WTC11 (cell line): Measurements from ENCODE around the gene GAS1. TPM values are rescaled to one million over a fixed set of nuclear protein-coding genes. Genes with fewer than 3 reads are reported as not detected.

Experiments used
- CBFB ChIP-seq: sonication (generic); formaldehyde crosslinking; IDR thresholded peaks from 2 replicates; pipeline ENCODE4 v1.8.1; 2022; ENCODE audit warnings: mild to moderate bottlenecking, low read depth, missing genetic modification reagents
- ESRRA ChIP-seq: sonication (generic); formaldehyde crosslinking; IDR thresholded peaks from 2 replicates; pipeline ENCODE4 v1.8.1; 2022; ENCODE audit warnings: mild to moderate bottlenecking, missing genetic modification reagents, borderline replicate concordance
- ETV6 ChIP-seq: sonication (generic); formaldehyde crosslinking; IDR thresholded peaks from 2 replicates; pipeline ENCODE4 v1.8.1; 2022; ENCODE audit warnings: mild to moderate bottlenecking, missing genetic modification reagents
- FOXK1 ChIP-seq: sonication (generic); formaldehyde crosslinking; IDR thresholded peaks from 2 replicates; pipeline ENCODE4 v1.8.0; 2022; ENCODE audit warnings: mild to moderate bottlenecking, moderate library complexity, missing genetic modification reagents
- IRF2 ChIP-seq: sonication (generic); formaldehyde crosslinking; IDR thresholded peaks from 2 replicates; pipeline ENCODE4 v1.8.0; 2022; ENCODE audit warnings: low read depth, missing genetic modification reagents, borderline replicate concordance
- MYBL2 ChIP-seq: sonication (generic); formaldehyde crosslinking; IDR thresholded peaks from 2 replicates; pipeline ENCODE4 v1.8.1; 2023; ENCODE audit warnings: mild to moderate bottlenecking, moderate library complexity, missing genetic modification reagents
- TEAD1 ChIP-seq: sonication (generic); formaldehyde crosslinking; IDR thresholded peaks from 2 replicates; pipeline ENCODE4 v1.8.0; 2022; ENCODE audit warnings: mild to moderate bottlenecking, missing genetic modification reagents
- ZBTB21 ChIP-seq: sonication (generic); formaldehyde crosslinking; IDR thresholded peaks from 2 replicates; pipeline ENCODE4 v1.8.1; 2023; ENCODE audit warnings: mild to moderate bottlenecking, missing genetic modification reagents, borderline replicate concordance
- ZNF138 ChIP-seq: sonication (generic); formaldehyde crosslinking; conservative IDR thresholded peaks from 2 replicates; pipeline ENCODE4 v1.8.1; 2022; ENCODE audit warnings: mild to moderate bottlenecking, moderate library complexity, missing genetic modification reagents
- ZNF263 ChIP-seq: sonication (generic); formaldehyde crosslinking; IDR thresholded peaks from 2 replicates; pipeline ENCODE4 v1.8.1; 2022; ENCODE audit warnings: low read depth, mild to moderate bottlenecking, moderate library complexity, missing genetic modification reagents
- ZNF423 ChIP-seq: fragments of 250-450 bp; sonication (Bioruptor Pico); IDR thresholded peaks from 2 replicates; pipeline ENCODE4 v2.1.2; 2022; ENCODE audit warnings: mild to moderate bottlenecking, moderate library complexity
- total RNA-seq: library from RNA; stranded (reverse); gene quantifications from 3 replicates; pipeline ENCODE4 v1.2.3, GENCODE V29; 2021
- TF ChIP-seq, protein P1 (sequence below): fragments of 250-450 bp; sonication (Bioruptor Pico); conservative IDR thresholded peaks from 2 replicates; pipeline ENCODE4 v1.9.0; 2021; ENCODE audit warnings: mild to moderate bottlenecking
- TF ChIP-seq, protein P2 (sequence below): sonication (generic); formaldehyde crosslinking; IDR thresholded peaks from 2 replicates; pipeline ENCODE4 v1.8.1; 2023; ENCODE audit warnings: mild to moderate bottlenecking, moderate library complexity, missing genetic modification reagents
- TF ChIP-seq, protein P3 (sequence below): sonication (generic); formaldehyde crosslinking; IDR thresholded peaks from 2 replicates; pipeline ENCODE4 v1.8.0; 2023; ENCODE audit warnings: missing genetic modification reagents
- TF ChIP-seq, protein P4 (sequence below): sonication (generic); formaldehyde crosslinking; IDR thresholded peaks from 2 replicates; pipeline ENCODE4 v1.8.1; 2023; ENCODE audit warnings: mild to moderate bottlenecking, missing genetic modification reagents
- TF ChIP-seq, protein P5 (sequence below): sonication (generic); formaldehyde crosslinking; IDR thresholded peaks from 2 replicates; pipeline ENCODE4 v1.8.0; 2023; ENCODE audit warnings: missing genetic modification reagents, mild to moderate bottlenecking, borderline replicate concordance
- TF ChIP-seq, protein P6 (sequence below): sonication (generic); formaldehyde crosslinking; IDR thresholded peaks from 2 replicates; pipeline ENCODE4 v1.8.0; 2022; ENCODE audit warnings: mild to moderate bottlenecking, missing genetic modification reagents
- TF ChIP-seq, protein P7 (sequence below): sonication (generic); formaldehyde crosslinking; conservative IDR thresholded peaks from 2 replicates; pipeline ENCODE4 v1.8.1; 2022; ENCODE audit warnings: mild to moderate bottlenecking, missing genetic modification reagents
- TF ChIP-seq, protein P8 (sequence below): sonication (generic); formaldehyde crosslinking; IDR thresholded peaks from 2 replicates; pipeline ENCODE4 v1.8.0; 2022; ENCODE audit warnings: mild to moderate bottlenecking, missing genetic modification reagents
- TF ChIP-seq, protein P9 (sequence below): sonication (generic); formaldehyde crosslinking; IDR thresholded peaks from 2 replicates; pipeline ENCODE4 v1.8.1; 2022; ENCODE audit warnings: low read depth, missing genetic modification reagents, borderline replicate concordance
- TF ChIP-seq, protein P10 (sequence below): sonication (generic); formaldehyde crosslinking; IDR thresholded peaks from 2 replicates; pipeline ENCODE4 v1.8.0; 2022; ENCODE audit warnings: mild to moderate bottlenecking, missing genetic modification reagents

The GAS1 gene
- total RNA-seq, 1 experiment from 2014 or later = 5.0 TPM

DNA sequence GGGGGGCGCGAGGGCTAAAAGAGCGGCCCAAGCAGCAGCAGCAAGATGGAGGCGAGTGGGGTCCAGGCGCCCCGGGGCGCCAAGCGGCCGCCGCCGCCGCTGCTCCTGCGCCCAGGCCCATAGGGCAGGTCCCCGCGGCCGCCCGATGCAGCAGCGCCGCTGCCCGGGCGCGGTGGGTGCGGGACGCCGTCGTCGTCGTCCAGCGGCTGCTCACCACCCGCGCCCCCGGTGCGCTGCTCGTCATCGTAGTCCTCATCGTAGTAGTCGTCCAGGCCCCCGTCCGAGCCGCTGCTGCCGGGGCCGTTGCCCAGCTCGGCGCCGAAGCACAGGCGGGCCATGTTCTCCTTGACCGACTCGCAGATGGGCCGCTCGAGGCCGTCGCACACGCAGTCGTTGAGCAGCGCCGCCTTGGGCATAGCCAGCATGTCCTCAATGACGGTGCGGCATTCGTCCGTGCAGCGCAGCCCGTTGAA, 1.5 kb downstream of the GAS1 start (continued):
- TF ChIP-seq ETV6 (CRISPR knock-in tag) = no peak
- no peak; the same call in 1 of the 2 replicates for TF ChIP-seq FOXK1 (CRISPR knock-in tag)
- no peak for TF ChIP-seq MYBL2 (CRISPR knock-in tag)
- TF ChIP-seq, protein P1, sequence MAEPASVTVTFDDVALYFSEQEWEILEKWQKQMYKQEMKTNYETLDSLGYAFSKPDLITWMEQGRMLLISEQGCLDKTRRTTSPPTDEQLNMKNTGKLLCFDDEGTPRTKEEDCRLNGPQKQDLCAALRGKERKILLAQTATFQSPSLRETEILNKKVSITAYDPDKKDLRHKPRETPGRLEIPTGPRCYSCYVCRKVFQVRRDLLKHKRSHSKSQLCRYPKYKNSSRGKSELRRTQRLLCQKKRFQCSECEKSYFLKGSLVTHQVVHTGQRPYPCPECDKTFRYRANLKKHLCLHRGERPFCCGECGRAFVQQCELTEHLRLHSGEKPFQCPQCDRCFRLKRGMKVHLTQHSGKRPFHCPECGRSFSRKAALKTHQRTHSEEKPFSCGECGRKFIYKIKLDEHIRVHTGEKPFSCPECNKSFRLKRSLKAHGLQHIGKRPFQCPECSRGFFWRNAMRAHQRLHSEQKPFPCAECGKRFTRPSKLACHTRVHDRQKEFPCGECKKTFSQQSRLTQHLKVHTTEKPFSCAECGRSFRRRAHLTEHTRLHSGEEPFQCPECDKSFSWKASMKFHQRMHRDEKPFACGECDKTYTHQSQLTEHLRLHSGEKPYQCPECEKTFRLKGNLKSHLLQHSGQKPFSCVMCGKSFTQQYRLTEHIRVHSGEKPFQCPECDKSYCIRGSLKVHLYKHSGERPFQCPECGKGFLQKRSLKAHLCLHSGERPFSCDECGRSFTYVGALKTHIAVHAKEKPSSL (CRISPR knock-in tag) = no peak
- TF ChIP-seq, protein P2, sequence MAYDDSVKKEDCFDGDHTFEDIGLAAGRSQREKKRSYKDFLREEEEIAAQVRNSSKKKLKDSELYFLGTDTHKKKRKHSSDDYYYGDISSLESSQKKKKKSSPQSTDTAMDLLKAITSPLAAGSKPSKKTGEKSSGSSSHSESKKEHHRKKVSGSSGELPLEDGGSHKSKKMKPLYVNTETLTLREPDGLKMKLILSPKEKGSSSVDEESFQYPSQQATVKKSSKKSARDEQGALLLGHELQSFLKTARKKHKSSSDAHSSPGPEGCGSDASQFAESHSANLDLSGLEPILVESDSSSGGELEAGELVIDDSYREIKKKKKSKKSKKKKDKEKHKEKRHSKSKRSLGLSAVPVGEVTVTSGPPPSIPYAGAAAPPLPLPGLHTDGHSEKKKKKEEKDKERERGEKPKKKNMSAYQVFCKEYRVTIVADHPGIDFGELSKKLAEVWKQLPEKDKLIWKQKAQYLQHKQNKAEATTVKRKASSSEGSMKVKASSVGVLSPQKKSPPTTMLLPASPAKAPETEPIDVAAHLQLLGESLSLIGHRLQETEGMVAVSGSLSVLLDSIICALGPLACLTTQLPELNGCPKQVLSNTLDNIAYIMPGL (CRISPR knock-in tag) = peak; percentile 67; the same call in 1 of the 2 replicates
- TF ChIP-seq, protein P3, sequence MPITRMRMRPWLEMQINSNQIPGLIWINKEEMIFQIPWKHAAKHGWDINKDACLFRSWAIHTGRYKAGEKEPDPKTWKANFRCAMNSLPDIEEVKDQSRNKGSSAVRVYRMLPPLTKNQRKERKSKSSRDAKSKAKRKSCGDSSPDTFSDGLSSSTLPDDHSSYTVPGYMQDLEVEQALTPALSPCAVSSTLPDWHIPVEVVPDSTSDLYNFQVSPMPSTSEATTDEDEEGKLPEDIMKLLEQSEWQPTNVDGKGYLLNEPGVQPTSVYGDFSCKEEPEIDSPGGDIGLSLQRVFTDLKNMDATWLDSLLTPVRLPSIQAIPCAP = no peak
- TF ChIP-seq, protein P4, sequence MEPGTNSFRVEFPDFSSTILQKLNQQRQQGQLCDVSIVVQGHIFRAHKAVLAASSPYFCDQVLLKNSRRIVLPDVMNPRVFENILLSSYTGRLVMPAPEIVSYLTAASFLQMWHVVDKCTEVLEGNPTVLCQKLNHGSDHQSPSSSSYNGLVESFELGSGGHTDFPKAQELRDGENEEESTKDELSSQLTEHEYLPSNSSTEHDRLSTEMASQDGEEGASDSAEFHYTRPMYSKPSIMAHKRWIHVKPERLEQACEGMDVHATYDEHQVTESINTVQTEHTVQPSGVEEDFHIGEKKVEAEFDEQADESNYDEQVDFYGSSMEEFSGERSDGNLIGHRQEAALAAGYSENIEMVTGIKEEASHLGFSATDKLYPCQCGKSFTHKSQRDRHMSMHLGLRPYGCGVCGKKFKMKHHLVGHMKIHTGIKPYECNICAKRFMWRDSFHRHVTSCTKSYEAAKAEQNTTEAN (CRISPR knock-in tag) = no peak
- TF ChIP-seq, protein P5, sequence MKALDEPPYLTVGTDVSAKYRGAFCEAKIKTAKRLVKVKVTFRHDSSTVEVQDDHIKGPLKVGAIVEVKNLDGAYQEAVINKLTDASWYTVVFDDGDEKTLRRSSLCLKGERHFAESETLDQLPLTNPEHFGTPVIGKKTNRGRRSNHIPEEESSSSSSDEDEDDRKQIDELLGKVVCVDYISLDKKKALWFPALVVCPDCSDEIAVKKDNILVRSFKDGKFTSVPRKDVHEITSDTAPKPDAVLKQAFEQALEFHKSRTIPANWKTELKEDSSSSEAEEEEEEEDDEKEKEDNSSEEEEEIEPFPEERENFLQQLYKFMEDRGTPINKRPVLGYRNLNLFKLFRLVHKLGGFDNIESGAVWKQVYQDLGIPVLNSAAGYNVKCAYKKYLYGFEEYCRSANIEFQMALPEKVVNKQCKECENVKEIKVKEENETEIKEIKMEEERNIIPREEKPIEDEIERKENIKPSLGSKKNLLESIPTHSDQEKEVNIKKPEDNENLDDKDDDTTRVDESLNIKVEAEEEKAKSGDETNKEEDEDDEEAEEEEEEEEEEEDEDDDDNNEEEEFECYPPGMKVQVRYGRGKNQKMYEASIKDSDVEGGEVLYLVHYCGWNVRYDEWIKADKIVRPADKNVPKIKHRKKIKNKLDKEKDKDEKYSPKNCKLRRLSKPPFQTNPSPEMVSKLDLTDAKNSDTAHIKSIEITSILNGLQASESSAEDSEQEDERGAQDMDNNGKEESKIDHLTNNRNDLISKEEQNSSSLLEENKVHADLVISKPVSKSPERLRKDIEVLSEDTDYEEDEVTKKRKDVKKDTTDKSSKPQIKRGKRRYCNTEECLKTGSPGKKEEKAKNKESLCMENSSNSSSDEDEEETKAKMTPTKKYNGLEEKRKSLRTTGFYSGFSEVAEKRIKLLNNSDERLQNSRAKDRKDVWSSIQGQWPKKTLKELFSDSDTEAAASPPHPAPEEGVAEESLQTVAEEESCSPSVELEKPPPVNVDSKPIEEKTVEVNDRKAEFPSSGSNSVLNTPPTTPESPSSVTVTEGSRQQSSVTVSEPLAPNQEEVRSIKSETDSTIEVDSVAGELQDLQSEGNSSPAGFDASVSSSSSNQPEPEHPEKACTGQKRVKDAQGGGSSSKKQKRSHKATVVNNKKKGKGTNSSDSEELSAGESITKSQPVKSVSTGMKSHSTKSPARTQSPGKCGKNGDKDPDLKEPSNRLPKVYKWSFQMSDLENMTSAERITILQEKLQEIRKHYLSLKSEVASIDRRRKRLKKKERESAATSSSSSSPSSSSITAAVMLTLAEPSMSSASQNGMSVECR = peak; percentile 42; the same call in 1 of the 2 replicates
- TF ChIP-seq, protein P6, sequence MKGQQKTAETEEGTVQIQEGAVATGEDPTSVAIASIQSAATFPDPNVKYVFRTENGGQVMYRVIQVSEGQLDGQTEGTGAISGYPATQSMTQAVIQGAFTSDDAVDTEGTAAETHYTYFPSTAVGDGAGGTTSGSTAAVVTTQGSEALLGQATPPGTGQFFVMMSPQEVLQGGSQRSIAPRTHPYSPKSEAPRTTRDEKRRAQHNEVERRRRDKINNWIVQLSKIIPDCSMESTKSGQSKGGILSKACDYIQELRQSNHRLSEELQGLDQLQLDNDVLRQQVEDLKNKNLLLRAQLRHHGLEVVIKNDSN (CRISPR knock-in tag) = 0 out of 2 replicates have a peak, but pooled peaks have one; percentile 26
- TF ChIP-seq, protein P7, sequence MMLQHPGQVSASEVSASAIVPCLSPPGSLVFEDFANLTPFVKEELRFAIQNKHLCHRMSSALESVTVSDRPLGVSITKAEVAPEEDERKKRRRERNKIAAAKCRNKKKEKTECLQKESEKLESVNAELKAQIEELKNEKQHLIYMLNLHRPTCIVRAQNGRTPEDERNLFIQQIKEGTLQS (CRISPR knock-in tag) = no peak
- TF ChIP-seq ZBTB21 (CRISPR knock-in tag) = peak; percentile 67; the same call in 1 of the 2 replicates
- TF ChIP-seq CBFB = no peak
- TF ChIP-seq, protein P8, sequence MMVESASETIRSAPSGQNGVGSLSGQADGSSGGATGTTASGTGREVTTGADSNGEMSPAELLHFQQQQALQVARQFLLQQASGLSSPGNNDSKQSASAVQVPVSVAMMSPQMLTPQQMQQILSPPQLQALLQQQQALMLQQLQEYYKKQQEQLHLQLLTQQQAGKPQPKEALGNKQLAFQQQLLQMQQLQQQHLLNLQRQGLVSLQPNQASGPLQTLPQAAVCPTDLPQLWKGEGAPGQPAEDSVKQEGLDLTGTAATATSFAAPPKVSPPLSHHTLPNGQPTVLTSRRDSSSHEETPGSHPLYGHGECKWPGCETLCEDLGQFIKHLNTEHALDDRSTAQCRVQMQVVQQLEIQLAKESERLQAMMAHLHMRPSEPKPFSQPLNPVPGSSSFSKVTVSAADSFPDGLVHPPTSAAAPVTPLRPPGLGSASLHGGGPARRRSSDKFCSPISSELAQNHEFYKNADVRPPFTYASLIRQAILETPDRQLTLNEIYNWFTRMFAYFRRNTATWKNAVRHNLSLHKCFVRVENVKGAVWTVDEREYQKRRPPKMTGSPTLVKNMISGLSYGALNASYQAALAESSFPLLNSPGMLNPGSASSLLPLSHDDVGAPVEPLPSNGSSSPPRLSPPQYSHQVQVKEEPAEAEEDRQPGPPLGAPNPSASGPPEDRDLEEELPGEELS (CRISPR knock-in tag) = no peak; the same call in 1 of the 2 replicates
- no peak; the same call in 1 of the 2 replicates for TF ChIP-seq ZNF138 (CRISPR knock-in tag)
- TF ChIP-seq ESRRA (CRISPR knock-in tag) = 0 out of 2 replicates have a peak, but pooled peaks have one; percentile 41
- TF ChIP-seq, protein P9, sequence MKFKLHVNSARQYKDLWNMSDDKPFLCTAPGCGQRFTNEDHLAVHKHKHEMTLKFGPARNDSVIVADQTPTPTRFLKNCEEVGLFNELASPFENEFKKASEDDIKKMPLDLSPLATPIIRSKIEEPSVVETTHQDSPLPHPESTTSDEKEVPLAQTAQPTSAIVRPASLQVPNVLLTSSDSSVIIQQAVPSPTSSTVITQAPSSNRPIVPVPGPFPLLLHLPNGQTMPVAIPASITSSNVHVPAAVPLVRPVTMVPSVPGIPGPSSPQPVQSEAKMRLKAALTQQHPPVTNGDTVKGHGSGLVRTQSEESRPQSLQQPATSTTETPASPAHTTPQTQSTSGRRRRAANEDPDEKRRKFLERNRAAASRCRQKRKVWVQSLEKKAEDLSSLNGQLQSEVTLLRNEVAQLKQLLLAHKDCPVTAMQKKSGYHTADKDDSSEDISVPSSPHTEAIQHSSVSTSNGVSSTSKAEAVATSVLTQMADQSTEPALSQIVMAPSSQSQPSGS = no peak
- peak; percentile 73 for TF ChIP-seq ZNF423 (CRISPR knock-in tag)
- TF ChIP-seq TEAD1 (CRISPR knock-in tag) = peak; percentile 74; the same call in 1 of the 2 replicates
- TF ChIP-seq IRF2 (CRISPR knock-in tag) = 0 out of 2 replicates have a peak, but pooled peaks have one; percentile 38
- TF ChIP-seq, protein P10, sequence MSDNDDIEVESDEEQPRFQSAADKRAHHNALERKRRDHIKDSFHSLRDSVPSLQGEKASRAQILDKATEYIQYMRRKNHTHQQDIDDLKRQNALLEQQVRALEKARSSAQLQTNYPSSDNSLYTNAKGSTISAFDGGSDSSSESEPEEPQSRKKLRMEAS (CRISPR knock-in tag) = peak; percentile 60; the same call in 1 of the 2 replicates
- no peak for TF ChIP-seq ZNF263 (CRISPR knock-in tag)
